Loucy (cell line): Measurements from ENCODE around the gene ZNF385D.

Experiments used
- H2AFZ ChIP-seq: fragments of 200-600 bp; sonication (generic); 2 replicates; pipeline ENCODE4 v1.6.0; 2016; ENCODE audit warnings: antibody characterized with exemption, mild to moderate bottlenecking, low read length, moderate library complexity
- H3F3A ChIP-seq: fragments of 200-600 bp; 2 replicates; pipeline ENCODE4 v1.6.0; 2016; ENCODE audit warnings: antibody characterized with exemption, low read depth, mild to moderate bottlenecking
- H3K27me3 ChIP-seq: fragments of 200-600 bp; sonication (generic); 2 replicates; pipeline ENCODE4 v1.6.1; 2014; ENCODE audit warnings: low read length, mild to moderate bottlenecking; ENCODE audit not compliant: insufficient read depth, poor library complexity, severe bottlenecking
- H3K36me3 ChIP-seq: fragments of 200-600 bp; sonication (generic); 2 replicates; pipeline ENCODE4 v1.6.1; 2016; ENCODE audit warnings: low read length; ENCODE audit not compliant: insufficient read depth
- H3K4me1 ChIP-seq: fragments of 200-600 bp; sonication (generic); 2 replicates; pipeline ENCODE4 v1.5.1; 2014; ENCODE audit warnings: low read length, mild to moderate bottlenecking; ENCODE audit not compliant: insufficient read depth, poor library complexity, severe bottlenecking
- H3K4me2 ChIP-seq: fragments of 200-600 bp; sonication (generic); 2 replicates; pipeline ENCODE4 v1.6.0; 2014; ENCODE audit warnings: antibody characterized with exemption, low read length, low read depth, mild to moderate bottlenecking; ENCODE audit not compliant: poor library complexity, severe bottlenecking
- H3K4me3 ChIP-seq: fragments of 200-600 bp; sonication (generic); 2 replicates; pipeline ENCODE4 v1.5.1; 2014; ENCODE audit warnings: low read length, mild to moderate bottlenecking, mixed read lengths; ENCODE audit not compliant: poor library complexity, severe bottlenecking
- H3K79me2 ChIP-seq: fragments of 200-600 bp; sonication (generic); 2 replicates; pipeline ENCODE4 v1.6.1; 2014; ENCODE audit warnings: low read length; ENCODE audit not compliant: insufficient read depth
- H3K9ac ChIP-seq: fragments of 200-600 bp; sonication (generic); 2 replicates; pipeline ENCODE4 v1.6.0; 2014; ENCODE audit warnings: mild to moderate bottlenecking, low read depth, low read length, moderate library complexity; ENCODE audit not compliant: poor library complexity, severe bottlenecking
- H3K9me2 ChIP-seq: fragments of 200-600 bp; sonication (generic); replicated peaks from 2 replicates; pipeline ENCODE4 v1.6.1; 2016; ENCODE audit warnings: low read depth, low read length, mixed read lengths
- H3K9me3 ChIP-seq: fragments of 200-600 bp; sonication (generic); 2 replicates; pipeline ENCODE4 v1.6.1; 2014; ENCODE audit warnings: mild to moderate bottlenecking, antibody characterized with exemption, low read length, low read depth; ENCODE audit not compliant: insufficient read depth
- H4K20me1 ChIP-seq: fragments of 200-600 bp; sonication (generic); 2 replicates; pipeline ENCODE4 v1.6.0; 2014; ENCODE audit warnings: antibody characterized with exemption, low read length, mild to moderate bottlenecking; ENCODE audit not compliant: insufficient read depth, poor library complexity, severe bottlenecking
- EZH2phosphoT487 ChIP-seq: fragments of 200-600 bp; IDR thresholded peaks from 2 replicates; pipeline ENCODE4 v1.6.1; 2018; ENCODE audit warnings: antibody characterized with exemption, mild to moderate bottlenecking, moderate library complexity, borderline replicate concordance
- TF ChIP-seq, protein P1 (sequence below): fragments of 200-600 bp; sonication (generic); conservative IDR thresholded peaks from 2 replicates; pipeline ENCODE4 v1.5.1; 2014; ENCODE audit warnings: mild to moderate bottlenecking, antibody characterized with exemption, low read length

The ZNF385D gene

DNA sequence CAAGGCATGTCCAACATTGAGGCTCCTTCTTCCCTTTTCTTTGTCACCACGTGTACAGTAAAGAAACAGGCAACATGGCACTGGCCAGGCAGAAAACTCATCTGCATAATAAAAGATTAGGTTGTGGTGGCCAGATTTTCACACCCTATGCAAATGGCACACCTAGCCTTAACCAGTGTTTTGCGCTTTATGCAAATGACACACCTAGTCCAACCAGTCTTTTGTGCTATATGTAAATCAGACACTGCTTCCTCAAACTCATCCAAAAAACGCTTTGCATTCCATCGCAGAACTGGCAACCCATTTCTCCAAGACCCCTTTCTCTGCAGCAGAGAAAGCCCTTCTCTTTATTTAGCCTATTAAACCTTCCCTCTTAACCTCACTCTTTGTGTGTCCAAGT lies 109.1 kb downstream of the ZNF385D start:
- H3K4me2 ChIP-seq = no peak overlapping the region
- no peaks in the 10 kb centered on the region for H3K27me3 ChIP-seq
- H2AFZ ChIP-seq = no peak overlapping the region
- no peaks in the 10 kb centered on the region for H3K36me3 ChIP-seq
- H3K9me3 ChIP-seq = no peaks in the 10 kb centered on the region
- TF ChIP-seq, protein P1, sequence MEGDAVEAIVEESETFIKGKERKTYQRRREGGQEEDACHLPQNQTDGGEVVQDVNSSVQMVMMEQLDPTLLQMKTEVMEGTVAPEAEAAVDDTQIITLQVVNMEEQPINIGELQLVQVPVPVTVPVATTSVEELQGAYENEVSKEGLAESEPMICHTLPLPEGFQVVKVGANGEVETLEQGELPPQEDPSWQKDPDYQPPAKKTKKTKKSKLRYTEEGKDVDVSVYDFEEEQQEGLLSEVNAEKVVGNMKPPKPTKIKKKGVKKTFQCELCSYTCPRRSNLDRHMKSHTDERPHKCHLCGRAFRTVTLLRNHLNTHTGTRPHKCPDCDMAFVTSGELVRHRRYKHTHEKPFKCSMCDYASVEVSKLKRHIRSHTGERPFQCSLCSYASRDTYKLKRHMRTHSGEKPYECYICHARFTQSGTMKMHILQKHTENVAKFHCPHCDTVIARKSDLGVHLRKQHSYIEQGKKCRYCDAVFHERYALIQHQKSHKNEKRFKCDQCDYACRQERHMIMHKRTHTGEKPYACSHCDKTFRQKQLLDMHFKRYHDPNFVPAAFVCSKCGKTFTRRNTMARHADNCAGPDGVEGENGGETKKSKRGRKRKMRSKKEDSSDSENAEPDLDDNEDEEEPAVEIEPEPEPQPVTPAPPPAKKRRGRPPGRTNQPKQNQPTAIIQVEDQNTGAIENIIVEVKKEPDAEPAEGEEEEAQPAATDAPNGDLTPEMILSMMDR = no peak
- TF ChIP-seq EZH2phosphoT487 = no peak
- no peak overlapping the region for H3K4me3 ChIP-seq
- no peaks in the 10 kb centered on the region for H3K9me2 ChIP-seq
- no peaks in the 10 kb centered on the region for H4K20me1 ChIP-seq
- no peaks in the 10 kb centered on the region for H3F3A ChIP-seq
- no peak overlapping the region for H3K9ac ChIP-seq
- H3K4me1 ChIP-seq = no peaks in the 10 kb centered on the region
- no peaks in the 10 kb centered on the region for H3K79me2 ChIP-seq

GRCh38 chr3:21638488-21638887 lies 112.5 kb downstream of the ZNF385D start:
- TF ChIP-seq EZH2phosphoT487 = no peak
- TF ChIP-seq, protein P1 = no peak
- no peaks in the 10 kb centered on the region for H3K9me2 ChIP-seq
- no peaks in the 10 kb centered on the region for H3K4me1 ChIP-seq
- H4K20me1 ChIP-seq = no peaks in the 10 kb centered on the region
- H3K4me2 ChIP-seq = no peak overlapping the region
- no peak overlapping the region for H3K9ac ChIP-seq
- no peak overlapping the region for H2AFZ ChIP-seq
- no peaks in the 10 kb centered on the region for H3K27me3 ChIP-seq
- no peaks in the 10 kb centered on the region for H3K36me3 ChIP-seq
- H3F3A ChIP-seq = no peaks in the 10 kb centered on the region
- no peak overlapping the region for H3K4me3 ChIP-seq
- no peaks in the 10 kb centered on the region for H3K9me3 ChIP-seq
- no peaks in the 10 kb centered on the region for H3K79me2 ChIP-seq

DNA sequence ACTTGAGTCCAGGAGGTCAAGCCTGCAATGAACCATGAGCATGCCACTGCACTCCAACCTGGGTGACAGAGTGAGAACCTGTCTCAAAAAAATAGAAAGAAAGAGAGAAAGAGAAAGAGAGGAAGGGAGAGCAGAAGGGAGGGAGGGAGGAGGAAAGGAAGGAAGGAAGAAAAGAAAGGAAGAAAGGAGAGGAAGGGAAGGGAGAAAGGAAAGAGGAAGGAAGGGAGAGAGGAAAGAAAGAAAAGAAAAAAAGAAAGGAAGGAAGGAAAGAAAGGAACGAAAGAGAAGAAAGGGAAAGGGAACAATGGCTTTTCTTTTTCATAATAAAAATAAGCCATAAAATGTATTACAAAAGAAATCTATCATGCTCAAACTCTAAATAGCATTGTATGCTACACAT lies 116.9 kb downstream of the ZNF385D start:
- no peaks in the 10 kb centered on the region for H3K9me3 ChIP-seq
- no peaks in the 10 kb centered on the region for H3K36me3 ChIP-seq
- H3K4me1 ChIP-seq = no peaks in the 10 kb centered on the region
- no peaks in the 10 kb centered on the region for H3K9me2 ChIP-seq
- H3K4me3 ChIP-seq = no peak overlapping the region
- no peaks in the 10 kb centered on the region for H3K27me3 ChIP-seq
- no peak overlapping the region for H3K9ac ChIP-seq
- H3K4me2 ChIP-seq = no peak overlapping the region
- no peaks in the 10 kb centered on the region for H3K79me2 ChIP-seq
- no peaks in the 10 kb centered on the region for H3F3A ChIP-seq
- no peaks in the 10 kb centered on the region for H4K20me1 ChIP-seq
- H2AFZ ChIP-seq = no peak overlapping the region
- TF ChIP-seq EZH2phosphoT487 = no peak
- TF ChIP-seq, protein P1 = no peak
